Astrocyte of the spinal cord (primary cell): ENCODE results near the gene MYBPHL.

ENCODE experiments used
- DNase-seq: peaks from one replicate; pipeline ENCODE4 v3.0.0; 2011; ENCODE audit warnings: low read depth, low spot score
- H3K4me3 ChIP-seq: 2 replicates; pipeline ENCODE4 v1.5.1; 2011; ENCODE audit warnings: low read depth, mild to moderate bottlenecking, low read length, moderate library complexity
- in situ Hi-C: cut with HindIII; loops from 2 replicates; pipeline ENCODE4 v1.10.0; 2017; ENCODE audit warnings: low sequenced_read_pairs
- TF ChIP-seq, protein P1 (sequence below): IDR thresholded peaks from 2 replicates; pipeline ENCODE4 v1.5.1; 2012; ENCODE audit warnings: low read depth, mild to moderate bottlenecking, low read length, inconsistent platforms

Gene MYBPHL

DNA sequence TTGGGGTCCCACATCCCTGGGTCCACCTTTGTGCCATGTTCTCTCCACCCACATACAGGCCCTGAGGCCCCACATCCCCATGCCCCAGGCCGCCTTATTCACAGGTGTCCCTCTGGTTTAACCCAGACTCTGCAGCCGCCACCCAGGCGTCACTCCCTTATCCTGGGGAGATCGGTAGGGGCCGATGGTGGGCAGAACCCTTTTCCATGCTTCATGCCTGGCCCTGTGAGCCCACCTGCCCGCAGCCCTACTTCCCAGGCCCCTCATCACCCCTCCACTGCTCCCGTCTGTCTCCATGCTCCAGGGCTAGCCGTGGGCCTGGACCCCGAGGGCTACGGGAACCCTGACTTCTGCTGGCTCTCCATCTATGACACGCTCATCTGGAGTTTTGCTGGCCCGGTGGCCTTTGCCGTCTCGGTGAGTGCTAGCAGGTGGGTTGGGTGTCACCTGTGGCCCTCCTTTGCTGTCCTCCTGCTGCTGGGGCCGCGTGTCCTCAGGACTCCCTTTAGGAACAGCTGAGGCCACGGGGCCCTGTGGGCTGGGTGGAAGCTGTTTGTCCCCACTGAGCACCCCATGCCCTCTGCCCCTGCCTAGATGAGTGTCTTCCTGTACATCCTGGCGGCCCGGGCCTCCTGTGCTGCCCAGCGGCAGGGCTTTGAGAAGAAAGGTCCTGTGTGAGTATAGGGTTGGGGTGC lies 36.0 kb downstream of the MYBPHL start:
- TF ChIP-seq, protein P1, sequence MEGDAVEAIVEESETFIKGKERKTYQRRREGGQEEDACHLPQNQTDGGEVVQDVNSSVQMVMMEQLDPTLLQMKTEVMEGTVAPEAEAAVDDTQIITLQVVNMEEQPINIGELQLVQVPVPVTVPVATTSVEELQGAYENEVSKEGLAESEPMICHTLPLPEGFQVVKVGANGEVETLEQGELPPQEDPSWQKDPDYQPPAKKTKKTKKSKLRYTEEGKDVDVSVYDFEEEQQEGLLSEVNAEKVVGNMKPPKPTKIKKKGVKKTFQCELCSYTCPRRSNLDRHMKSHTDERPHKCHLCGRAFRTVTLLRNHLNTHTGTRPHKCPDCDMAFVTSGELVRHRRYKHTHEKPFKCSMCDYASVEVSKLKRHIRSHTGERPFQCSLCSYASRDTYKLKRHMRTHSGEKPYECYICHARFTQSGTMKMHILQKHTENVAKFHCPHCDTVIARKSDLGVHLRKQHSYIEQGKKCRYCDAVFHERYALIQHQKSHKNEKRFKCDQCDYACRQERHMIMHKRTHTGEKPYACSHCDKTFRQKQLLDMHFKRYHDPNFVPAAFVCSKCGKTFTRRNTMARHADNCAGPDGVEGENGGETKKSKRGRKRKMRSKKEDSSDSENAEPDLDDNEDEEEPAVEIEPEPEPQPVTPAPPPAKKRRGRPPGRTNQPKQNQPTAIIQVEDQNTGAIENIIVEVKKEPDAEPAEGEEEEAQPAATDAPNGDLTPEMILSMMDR, result no peak
- DNase-seq, result no peak
- in situ Hi-C loops, result no loop called here
- no peak overlapping the region for H3K4me3 ChIP-seq

DNA sequence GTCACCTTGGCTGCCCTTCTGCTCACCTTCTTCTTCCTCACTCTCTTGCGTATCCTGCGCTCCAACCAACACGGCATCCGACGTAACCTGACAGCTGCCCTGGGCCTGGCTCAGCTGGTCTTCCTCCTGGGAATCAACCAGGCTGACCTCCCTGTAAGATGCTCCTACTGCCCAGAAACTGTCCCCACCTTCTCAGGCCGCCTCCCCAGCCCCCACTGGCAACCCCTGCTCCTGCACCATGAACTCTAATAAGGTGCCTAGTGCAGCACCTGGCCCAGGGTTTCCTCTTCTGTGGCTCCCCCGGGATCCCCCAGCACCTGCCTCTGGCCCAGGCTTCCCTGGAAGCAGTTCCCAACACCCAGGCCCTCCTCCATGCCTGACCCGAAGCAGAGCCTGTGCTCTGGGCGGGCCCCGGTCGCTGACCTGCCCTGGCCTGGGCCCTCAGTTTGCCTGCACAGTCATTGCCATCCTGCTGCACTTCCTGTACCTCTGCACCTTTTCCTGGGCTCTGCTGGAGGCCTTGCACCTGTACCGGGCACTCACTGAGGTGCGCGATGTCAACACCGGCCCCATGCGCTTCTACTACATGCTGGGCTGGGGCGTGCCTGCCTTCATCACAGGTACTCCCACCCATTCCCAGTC lies 36.7 kb downstream of the MYBPHL start:
- no peak for DNase-seq
- TF ChIP-seq, protein P1, result no peak
- in situ Hi-C loops, result no loop called here

DNA sequence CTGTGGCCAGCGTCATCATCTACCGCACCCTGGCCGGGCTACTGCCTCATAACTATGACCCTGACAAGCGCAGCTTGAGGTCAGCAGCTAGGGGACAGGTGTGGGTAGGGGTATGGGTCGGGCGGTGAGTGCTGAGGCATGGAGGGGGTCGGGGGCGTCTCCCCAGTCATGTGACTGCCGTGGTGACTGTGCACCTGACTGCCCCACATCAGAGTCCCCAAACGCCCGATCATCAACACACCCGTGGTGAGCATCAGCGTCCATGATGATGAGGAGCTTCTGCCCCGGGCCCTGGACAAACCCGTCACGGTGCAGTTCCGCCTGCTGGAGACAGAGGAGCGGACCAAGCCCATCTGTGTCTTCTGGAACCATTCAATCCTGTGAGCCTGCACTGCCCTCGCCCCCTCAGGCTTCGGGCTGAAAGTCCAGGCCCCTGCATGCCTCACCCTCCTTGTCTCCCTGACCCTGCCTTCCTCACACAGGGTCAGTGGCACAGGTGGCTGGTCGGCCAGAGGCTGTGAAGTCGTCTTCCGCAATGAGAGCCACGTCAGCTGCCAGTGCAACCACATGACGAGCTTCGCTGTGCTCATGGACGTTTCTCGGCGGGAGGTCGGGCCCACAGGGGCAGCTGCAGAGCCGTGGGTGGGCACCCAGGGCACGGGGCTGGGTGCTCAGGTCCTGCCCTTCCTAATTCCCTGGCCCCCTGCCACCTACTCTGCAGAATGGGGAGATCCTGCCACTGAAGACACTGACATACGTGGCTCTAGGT lies 37.4 kb downstream of the MYBPHL start:
- no peak overlapping the region for H3K4me3 ChIP-seq
- TF ChIP-seq, protein P1, result no peak
- no peak for DNase-seq
- in situ Hi-C loops, result no loop called here

More for the DNA sequence above, 36.7 kb downstream of the MYBPHL start:
- H3K4me3 ChIP-seq, result no peak overlapping the region

DNA sequence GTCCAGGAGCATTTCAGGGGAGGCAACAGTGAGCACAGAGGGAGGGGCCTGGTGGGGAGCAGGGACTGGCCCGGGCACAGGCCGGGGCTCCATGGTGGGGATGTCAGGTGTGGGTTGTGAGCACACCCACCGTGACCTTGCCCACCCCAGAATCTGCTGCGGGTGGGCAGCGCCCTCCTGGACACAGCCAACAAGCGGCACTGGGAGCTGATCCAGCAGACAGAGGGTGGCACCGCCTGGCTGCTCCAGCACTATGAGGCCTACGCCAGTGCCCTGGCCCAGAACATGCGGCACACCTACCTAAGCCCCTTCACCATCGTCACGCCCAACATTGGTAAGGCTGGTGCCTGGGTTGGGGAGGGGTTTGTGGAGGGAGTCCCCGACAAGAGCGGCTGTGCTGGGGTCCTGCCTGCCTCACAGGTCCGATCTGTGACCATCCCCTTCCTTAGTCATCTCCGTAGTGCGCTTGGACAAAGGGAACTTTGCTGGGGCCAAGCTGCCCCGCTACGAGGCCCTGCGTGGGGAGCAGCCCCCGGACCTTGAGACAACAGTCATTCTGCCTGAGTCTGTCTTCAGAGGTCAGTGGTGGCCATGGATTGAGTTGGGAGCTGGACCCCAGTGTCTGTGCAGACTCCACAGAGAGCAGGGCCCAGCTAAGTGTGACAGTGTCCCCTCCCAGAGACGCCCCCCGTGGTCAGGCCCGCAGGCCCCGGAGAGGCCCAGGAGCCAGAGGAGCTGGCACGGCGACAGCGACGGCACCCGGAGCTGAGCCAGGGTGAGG lies 38.2 kb downstream of the MYBPHL start:
- TF ChIP-seq, protein P1, result no peak
- no peak overlapping the region for H3K4me3 ChIP-seq
- in situ Hi-C loops, result no loop called here
- DNase-seq, result no peak

DNA sequence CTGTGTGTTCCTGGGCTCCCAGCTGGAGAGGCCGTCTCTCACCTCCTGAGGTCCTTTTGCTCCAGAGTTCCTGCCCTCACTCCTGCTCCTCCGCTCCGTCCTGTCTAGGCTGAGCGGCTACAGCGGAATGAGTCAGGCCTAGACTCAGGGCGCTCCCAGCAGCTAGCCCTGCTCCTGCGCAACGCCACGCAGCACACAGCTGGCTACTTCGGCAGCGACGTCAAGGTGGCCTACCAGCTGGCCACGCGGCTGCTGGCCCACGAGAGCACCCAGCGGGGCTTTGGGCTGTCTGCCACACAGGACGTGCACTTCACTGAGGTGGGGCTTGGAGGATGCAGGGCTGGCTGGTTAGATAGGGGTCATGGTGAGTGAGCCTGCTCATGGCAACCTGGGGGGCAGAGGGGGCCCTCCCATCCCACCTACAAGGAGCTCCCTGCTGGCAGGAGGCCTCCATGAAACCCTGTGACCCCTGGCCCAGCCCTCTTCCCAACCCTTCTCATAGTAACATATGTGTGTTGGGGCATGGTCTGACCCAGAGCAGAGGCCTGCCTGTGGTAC lies 39.0 kb downstream of the MYBPHL start:
- no peak for DNase-seq
- no peak overlapping the region for H3K4me3 ChIP-seq
- in situ Hi-C loops, result no loop called here
- TF ChIP-seq, protein P1, result no peak

DNA sequence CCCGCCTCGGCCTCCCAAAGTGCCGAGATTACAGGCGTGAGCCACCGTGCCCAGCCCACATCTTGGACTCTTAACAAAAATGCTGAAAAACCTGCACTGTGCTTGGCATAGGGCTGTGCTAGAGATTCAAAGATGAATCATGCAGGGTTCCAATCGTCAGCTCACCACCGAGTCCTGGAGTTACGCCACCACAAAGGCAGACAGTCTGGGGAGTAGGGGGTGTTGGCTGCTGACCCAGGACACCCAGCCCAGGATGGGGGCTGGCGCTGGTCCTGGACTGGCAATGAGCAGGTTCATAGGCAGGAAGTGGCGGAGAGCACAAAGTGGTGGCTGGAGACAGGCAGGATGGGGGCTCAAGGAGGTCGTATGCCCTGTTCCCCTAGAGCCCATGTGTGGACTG lies 39.8 kb downstream of the MYBPHL start:
- TF ChIP-seq, protein P1, result no peak
- DNase-seq, result peak; percentile 84
- no peak overlapping the region for H3K4me3 ChIP-seq
- in situ Hi-C loops, result no loop called here
